ENCODE data around the gene WBP1. TPM values are rescaled to one million over a fixed set of nuclear protein-coding genes. Genes with fewer than 3 reads are reported as not detected.

Gene WBP1
- total and polyA plus RNA-seq, 2 donors (not counting 3 experiments of a cell fraction or from before 2014, with no cell fraction given) = 50.5 to 209 TPM

GRCh38 chr2:74489906-74490305, 31.7 kb downstream of the WBP1 start:
- Histone ChIP-seq H3K9me1 (replicated peaks; ENCODE audit: control insufficient read depth, extremely low read depth, insufficient read depth, low read length) (no peaks in the 10 kb centered on the region), H3K4me1 (ENCODE audit: control insufficient read depth, extremely low read depth, insufficient read depth, low read length) (peaks cover 5% of the 10 kb centered on the region), H3K9ac (replicated peaks; ENCODE audit: extremely low read depth, insufficient read depth, low read length) (no peak overlapping the region), H3K27me3 (ENCODE audit: control insufficient read depth in 2 of 2, insufficient read depth in 2 of 2, low read length in 2 of 2) (no peaks in the 10 kb centered on the region), H3K27ac (ENCODE audit: insufficient read depth, low read depth, low read length) (no peak overlapping the region), H3K4me3 (replicated peaks in 1 of 3; ENCODE audit: insufficient read depth in 1 of 3, low read depth in 1 of 3, low read length in 3 of 3) (no peak overlapping the region), H2AFZ (ENCODE audit: low read depth, low read length) (no peak overlapping the region), H3K36me3 (ENCODE audit: control insufficient read depth in 2 of 2, extremely low read depth in 1 of 2, insufficient read depth in 2 of 2, low read length in 2 of 2) (peaks cover 3 to 14% of the 10 kb centered on the region in 2 experiments), H4K20me1 (replicated peaks; ENCODE audit: control insufficient read depth, extremely low read depth, insufficient read depth, low read length) (no peaks in the 10 kb centered on the region), H3K79me2 (ENCODE audit: control insufficient read depth, insufficient read depth, low read length) (no peaks in the 10 kb centered on the region), H3K9me3 (replicated peaks; ENCODE audit: control insufficient read depth, insufficient read depth, low read length) (no peaks in the 10 kb centered on the region), H3K4me2 (ENCODE audit: insufficient read depth, low read length) (no peak overlapping the region)
- ChIA-PET POLR2A (no interaction called here), CTCF (interaction anchor here (0.9 to 2.1 kb wide), 3 partner anchors 8 to 42 kb away, joined by 3 to 8 read pairs (median 3); no protein-coding TSS in a partner anchor)
- DNase-seq (ENCODE audit: low read depth, low spot score) (no peak), FAIRE-seq (no peak)
- dilution Hi-C loops (cut with MboI; ENCODE audit: extremely low pct_ligation_motif_present, low sequenced_read_pairs) (no loop called here), intact Hi-C loops (cut with micrococcal nuclease) (no loop called here)
- BruUV-seq (replicated peaks) = no TSS peak
- no peak for TF ChIP-seq POLR2A (IDR thresholded peaks at IDR 0.05; ENCODE audit: low read depth, low read length)
- no peak for TF ChIP-seq CTCF (IDR thresholded peaks at IDR 0.05; ENCODE audit: extremely low read depth in 1 of 2, insufficient read depth in 1 of 2, low read depth in 1 of 2, low read length in 2 of 2)
- TF ChIP-seq FOS (IDR thresholded peaks at IDR 0.05; ENCODE audit: borderline replicate concordance, insufficient read depth, low read length) = no peak
- TF ChIP-seq MYC (IDR thresholded peaks at IDR 0.05; ENCODE audit: low read depth, low read length) = no peak
- no peak for TF ChIP-seq EZH2 (IDR thresholded peaks at IDR 0.05; ENCODE audit: borderline replicate concordance, low read depth, low read length, severe bottlenecking)
- TF ChIP-seq JUN (IDR thresholded peaks at IDR 0.05; ENCODE audit: borderline replicate concordance, insufficient read depth, insufficient read length, low read depth) = no peak
- no peak for TF ChIP-seq MAX (IDR thresholded peaks at IDR 0.05; ENCODE audit: insufficient read depth, insufficient read length)
- TF ChIP-seq GATA2 (IDR thresholded peaks at IDR 0.05; ENCODE audit: insufficient read depth, insufficient read length, low read depth, low read length) = no peak
- TF ChIP-seq POLR2AphosphoS5 (IDR thresholded peaks at IDR 0.05; ENCODE audit: insufficient read depth, low read depth, low read length) = no peak

All from endothelial cell of umbilical vein (primary cell).